COLO829 (cell line): ENCODE measurements around the gene MFSD1.
A peak's percentile ranks its signal among the peaks of the same experiment; 100 is the strongest.

ENCODE experiments used
- DNase-seq: peaks from one replicate; pipeline ENCODE4 v3.0.0; 2012; ENCODE audit warnings: low spot score

MFSD1 gene, protein sequence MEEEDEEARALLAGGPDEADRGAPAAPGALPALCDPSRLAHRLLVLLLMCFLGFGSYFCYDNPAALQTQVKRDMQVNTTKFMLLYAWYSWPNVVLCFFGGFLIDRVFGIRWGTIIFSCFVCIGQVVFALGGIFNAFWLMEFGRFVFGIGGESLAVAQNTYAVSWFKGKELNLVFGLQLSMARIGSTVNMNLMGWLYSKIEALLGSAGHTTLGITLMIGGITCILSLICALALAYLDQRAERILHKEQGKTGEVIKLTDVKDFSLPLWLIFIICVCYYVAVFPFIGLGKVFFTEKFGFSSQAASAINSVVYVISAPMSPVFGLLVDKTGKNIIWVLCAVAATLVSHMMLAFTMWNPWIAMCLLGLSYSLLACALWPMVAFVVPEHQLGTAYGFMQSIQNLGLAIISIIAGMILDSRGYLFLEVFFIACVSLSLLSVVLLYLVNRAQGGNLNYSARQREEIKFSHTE

DNA sequence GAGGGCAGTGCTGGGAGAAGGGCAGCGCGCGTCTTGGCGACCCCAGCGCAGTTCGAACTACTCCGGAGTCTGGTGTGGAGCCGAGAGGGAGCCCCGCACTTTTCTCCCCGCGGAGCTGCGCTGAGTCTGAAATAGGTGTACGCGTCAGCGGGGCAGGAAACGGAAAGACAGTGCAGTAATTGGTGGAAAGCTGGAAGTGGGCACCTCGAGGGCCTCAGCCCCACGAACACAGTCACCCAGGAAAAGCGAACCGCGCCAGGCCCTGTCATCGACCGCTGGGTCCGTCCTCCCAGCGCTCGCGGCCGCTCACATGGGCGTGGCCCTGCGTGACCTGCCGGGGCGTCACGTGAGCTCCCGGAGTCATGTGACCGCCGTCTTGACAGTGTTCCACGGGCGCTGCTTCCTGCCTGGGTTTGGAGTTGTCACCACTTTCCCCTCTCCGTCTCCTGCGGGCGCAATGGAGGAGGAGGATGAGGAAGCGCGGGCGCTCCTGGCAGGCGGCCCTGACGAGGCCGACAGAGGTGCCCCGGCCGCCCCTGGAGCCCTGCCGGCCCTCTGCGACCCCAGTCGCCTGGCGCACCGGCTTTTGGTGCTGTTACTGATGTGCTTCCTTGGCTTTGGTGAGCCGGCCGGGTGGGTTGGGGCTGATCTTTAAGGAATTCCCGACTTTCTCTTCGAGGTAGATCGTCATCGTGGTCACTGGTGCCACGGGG is at the start of gene MFSD1:
Gene MFSD1 (plus strand): TSS at position 359 of the 713 bp plus-strand sequence. CDS start 99 bp downstream, at position 458.
- peak; percentile 95 for DNase-seq

DNA sequence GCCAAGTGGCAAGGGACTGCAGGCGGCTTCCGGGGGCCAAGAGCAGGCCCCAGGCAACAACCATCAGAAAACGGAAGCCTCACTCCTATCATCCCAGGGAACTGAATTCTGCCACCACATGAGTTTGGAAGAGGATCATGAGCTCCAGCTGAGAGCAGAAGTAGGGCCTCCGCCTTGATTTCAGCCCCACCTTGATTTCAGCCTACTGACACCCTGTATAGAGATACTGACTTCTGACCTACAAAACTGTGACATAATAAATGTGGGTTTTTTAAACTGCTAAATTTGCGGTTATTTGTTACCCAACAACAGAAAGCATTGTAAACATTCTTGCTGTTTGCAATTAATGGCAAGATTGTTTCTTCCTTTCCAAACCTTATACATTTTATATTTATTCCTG is 48.0 kb upstream of the MFSD1 start:
- DNase-seq, result no peak

- DNase-seq, result no peak
Observed at GRCh38 chr3:158755421-158755820, 46.4 kb upstream of the MFSD1 start.

- no peak for DNase-seq
Observed at GRCh38 chr3:158761350-158761749, 40.5 kb upstream of the MFSD1 start.

DNA sequence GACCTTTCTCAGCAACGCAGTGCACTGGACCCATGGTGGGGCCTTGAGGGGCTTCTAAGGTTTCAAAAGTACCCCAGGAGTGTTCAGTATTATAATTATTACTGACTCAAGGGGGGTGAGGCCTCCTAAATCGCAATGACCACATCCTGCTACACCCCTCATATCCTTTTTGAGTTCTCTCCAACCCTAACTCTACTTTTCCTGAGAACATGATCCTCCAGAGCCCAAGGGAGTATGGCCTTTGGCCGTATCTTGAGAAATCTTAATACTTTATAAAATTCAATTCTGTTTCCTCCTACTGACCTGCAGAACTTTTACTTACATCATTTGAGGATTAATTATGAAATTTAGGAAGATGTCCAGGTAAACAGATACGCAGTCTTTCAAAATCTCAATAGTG is 39.2 kb upstream of the MFSD1 start:
- no peak for DNase-seq

DNA sequence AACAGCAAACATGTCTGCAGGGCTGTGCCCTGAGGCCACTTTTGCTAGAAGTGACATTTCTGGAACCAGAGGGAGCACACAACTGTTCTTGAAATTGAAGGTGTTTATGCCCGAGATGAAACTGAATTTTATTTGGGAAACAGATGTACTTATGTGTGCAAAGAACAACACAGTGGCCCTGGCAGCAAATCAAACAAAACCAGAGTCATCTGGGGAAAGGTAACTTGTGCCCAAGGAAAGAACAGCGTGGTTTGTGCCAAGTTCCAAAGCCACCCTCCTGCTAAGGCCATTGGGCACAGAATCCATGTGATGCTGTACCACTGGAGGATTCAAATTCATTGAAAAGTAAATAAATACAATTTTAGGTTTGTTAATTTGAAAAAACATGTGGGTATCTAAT is 38.4 kb upstream of the MFSD1 start:
- DNase-seq, result no peak

GRCh38 chr3:158765518-158766205 is 36.2 kb upstream of the MFSD1 start:
- DNase-seq, result no peak

DNA sequence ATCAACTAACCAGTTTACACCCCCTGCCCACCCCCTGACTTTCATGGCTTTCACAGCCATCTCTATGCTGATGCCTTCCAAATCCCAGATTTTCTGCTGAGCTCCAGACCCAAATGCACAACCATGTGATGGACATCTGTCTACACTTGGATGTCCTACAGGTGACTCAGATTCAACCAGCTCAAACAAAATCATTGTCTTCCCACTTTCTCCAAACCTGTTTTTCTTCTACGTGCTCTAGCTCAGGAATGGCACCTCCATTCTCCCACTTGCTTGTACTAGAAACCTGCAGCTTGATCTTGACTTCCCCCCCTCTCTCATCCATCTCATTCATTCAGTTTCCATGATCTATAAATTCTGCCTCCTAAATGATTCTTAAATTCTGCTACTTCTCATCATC is 35.5 kb upstream of the MFSD1 start:
- no peak for DNase-seq

- peak; percentile 33 for DNase-seq
Observed at GRCh38 chr3:158768361-158768787, 33.5 kb upstream of the MFSD1 start.

DNA sequence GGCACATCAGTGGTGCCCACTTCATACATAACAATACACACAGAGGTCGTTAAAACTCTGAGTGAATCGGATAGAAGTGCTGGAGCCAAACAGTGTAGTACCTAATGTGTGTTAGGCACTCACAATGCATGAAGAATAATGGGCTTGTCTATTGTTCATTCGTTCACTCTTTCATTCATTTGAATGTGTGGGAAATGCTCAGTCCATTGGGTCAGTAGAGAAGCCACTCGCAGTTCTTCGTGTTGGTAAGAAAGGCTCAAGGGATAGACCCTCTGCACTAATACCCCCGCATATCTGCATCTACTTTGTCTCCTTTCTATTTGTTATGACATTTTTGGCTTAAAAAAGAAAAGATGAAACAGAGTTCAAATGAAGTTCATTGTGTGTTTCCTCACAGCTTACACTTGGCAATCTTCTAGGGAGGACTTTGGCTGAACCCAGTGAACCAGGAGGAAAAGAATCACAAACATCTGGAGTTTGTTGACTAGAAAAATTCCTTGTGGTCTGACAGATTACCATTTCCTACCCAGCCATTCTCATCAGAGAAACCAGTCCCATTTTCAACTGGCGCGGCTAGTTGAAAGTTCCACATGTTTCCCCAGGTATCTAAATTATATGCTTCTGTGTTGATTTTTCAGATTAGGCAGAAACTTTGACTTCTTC is 32.8 kb upstream of the MFSD1 start:
- DNase-seq, result peak; percentile 45

- DNase-seq, result no peak
Observed at GRCh38 chr3:158769549-158769948, 32.3 kb upstream of the MFSD1 start.

- DNase-seq, result peak; percentile 46
Observed at GRCh38 chr3:158769952-158770740, 31.7 kb upstream of the MFSD1 start.

- no peak for DNase-seq
Observed at GRCh38 chr3:158770741-158771350, 31.0 kb upstream of the MFSD1 start.

DNA sequence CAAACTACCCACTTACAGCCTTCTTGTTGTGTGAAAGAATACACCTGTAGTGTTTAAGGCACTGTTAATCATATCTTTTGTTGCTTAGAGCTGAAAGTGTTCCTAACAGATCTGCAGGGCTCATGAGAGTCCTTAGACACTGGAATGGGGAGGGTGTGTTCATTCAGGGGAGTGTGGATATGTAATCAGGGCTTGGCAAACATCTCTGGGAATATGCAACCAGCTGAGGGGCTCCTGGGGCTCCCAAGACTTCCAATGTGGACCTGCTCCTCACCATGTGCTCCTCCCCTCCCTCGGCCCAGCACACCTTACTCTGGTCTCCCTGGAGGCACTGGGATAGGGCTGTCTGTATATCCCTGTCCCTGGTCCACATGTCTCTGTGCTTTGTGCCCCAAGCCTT is 30.3 kb upstream of the MFSD1 start:
- DNase-seq, result no peak

DNA sequence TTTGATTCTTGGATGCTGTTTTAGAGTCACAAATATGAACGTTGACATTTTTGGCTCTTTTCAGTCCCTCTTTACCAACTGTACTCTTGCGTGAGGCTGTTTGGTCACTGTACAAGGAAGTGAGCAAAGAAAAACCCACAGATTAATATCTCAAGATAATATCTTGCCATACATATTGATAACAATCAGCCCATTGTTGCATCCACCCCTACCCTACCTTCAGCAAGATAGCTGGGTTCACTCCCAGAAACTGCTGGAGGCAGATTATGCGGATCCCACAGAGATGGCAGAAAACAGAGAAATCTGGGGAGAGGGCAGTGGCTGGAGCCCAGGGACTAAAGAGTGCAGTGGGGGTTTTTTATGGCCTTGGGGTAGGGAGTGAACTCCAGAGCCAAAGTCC is 29.9 kb upstream of the MFSD1 start:
- peak; percentile 26 for DNase-seq

DNA sequence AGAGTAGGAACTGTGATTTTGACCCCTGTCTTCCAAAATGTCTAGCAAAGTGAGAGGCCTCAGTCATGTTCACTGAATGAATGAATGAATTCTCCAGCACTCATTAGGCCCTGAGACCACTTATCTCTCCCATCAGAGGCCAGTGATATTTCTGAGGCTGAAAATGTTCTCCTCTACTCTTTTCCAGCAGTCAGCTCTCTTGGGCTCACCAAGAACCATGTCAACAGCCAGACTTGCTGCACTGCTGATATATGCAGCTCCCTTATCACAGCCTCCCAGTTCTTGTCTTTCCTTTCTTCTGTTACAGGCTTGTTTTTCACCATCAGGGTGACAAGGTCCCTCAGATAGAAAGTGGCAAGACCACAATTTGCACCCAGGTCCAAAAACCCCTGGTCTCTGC is 28.7 kb upstream of the MFSD1 start:
- no peak for DNase-seq

- no peak for DNase-seq
Observed at GRCh38 chr3:158773845-158774830, 27.7 kb upstream of the MFSD1 start.

- DNase-seq, result no peak
Observed at GRCh38 chr3:158774965-158775364, 26.9 kb upstream of the MFSD1 start.
